Kidney glomerular epithelial cell (primary cell): ENCODE data around the gene ZBED4.
"Not testable (repeated sequence)": the region's sequence is repeated elsewhere in the genome, so short reads cannot be mapped to it uniquely, and the experiment has no call there.

Source experiments
- DNase-seq: peaks from one replicate; lab custom pipeline; 2025; lab: John Stamatoyannopoulos, UW

Gene ZBED4

GRCh38 chr22:49852898-49853894 is at the start of gene ZBED4:
Gene ZBED4 (plus strand): TSS chr22:49853844. CDS start chr22:49883663, 29,819 bp downstream.
- peak; percentile 92 for DNase-seq

- no peak for DNase-seq
Measured at GRCh38 chr22:49807129-49807528, 46.5 kb upstream of the ZBED4 start.

GRCh38 chr22:49807780-49808708 is 45.6 kb upstream of the ZBED4 start:
- no peak for DNase-seq

GRCh38 chr22:49810363-49811019 is 43.2 kb upstream of the ZBED4 start:
- no peak for DNase-seq

- DNase-seq: no peak
Measured at GRCh38 chr22:49811020-49811791, 42.4 kb upstream of the ZBED4 start.

GRCh38 chr22:49812838-49813237 is 40.8 kb upstream of the ZBED4 start:
- DNase-seq: no peak

GRCh38 chr22:49814164-49814686 is 39.4 kb upstream of the ZBED4 start:
- no peak for DNase-seq

- DNase-seq: no peak
Measured at GRCh38 chr22:49814856-49815255, 38.8 kb upstream of the ZBED4 start.

- peak; percentile 22 for DNase-seq
Measured at GRCh38 chr22:49815641-49816091, 38.0 kb upstream of the ZBED4 start.

- no peak for DNase-seq
Measured at GRCh38 chr22:49817359-49817758, 36.3 kb upstream of the ZBED4 start.

GRCh38 chr22:49820984-49821383 is 32.7 kb upstream of the ZBED4 start:
- DNase-seq: no peak

GRCh38 chr22:49821741-49822140 is 31.9 kb upstream of the ZBED4 start:
- DNase-seq: not testable (repeated sequence)

- DNase-seq: no peak
Measured at GRCh38 chr22:49823289-49824045, 30.2 kb upstream of the ZBED4 start.

- peak; percentile 67 for DNase-seq
Measured at GRCh38 chr22:49824185-49824925, 29.3 kb upstream of the ZBED4 start.

- DNase-seq: no peak
Measured at GRCh38 chr22:49824936-49825335, 28.7 kb upstream of the ZBED4 start.

- DNase-seq: no peak
Measured at GRCh38 chr22:49825436-49825835, 28.2 kb upstream of the ZBED4 start.

GRCh38 chr22:49825944-49826602 is 27.6 kb upstream of the ZBED4 start:
- no peak for DNase-seq

GRCh38 chr22:49826603-49827270 is 26.9 kb upstream of the ZBED4 start:
- no peak for DNase-seq
